Activated T-cell treated with anti-CD3 and anti-CD28 coated beads, Interleukin-2, amount 50 U/mL, for 24 hours (primary cell): ENCODE measurements around the gene AMIGO1.

Experiments used
- DNase-seq: peaks from one replicate; pipeline ENCODE4 v3.0.0-alpha.2; 2020
- H3K27ac Mint-ChIP-seq: 2 replicates; pipeline ENCODE4 v1.8.0; 2020; ENCODE audit warnings: mild to moderate bottlenecking, mixed read lengths
- H3K27me3 Mint-ChIP-seq: 2 replicates; pipeline ENCODE4 v1.8.0; 2020; ENCODE audit warnings: mixed read lengths
- H3K36me3 Mint-ChIP-seq: 2 replicates; pipeline ENCODE4 v1.8.0; 2020; ENCODE audit warnings: low read depth, mixed read lengths
- H3K4me1 Mint-ChIP-seq: 2 replicates; pipeline ENCODE4 v1.8.0; 2020; ENCODE audit warnings: low read depth, mixed read lengths
- H3K4me3 Mint-ChIP-seq: 2 replicates; pipeline ENCODE4 v1.8.0; 2020; ENCODE audit warnings: mild to moderate bottlenecking, moderate library complexity, mixed read lengths
- H3K9me3 Mint-ChIP-seq: 2 replicates; pipeline ENCODE4 v1.8.0; 2020; ENCODE audit warnings: mixed read lengths

AMIGO1 gene

GRCh38 chr1:109538827-109539555 is 29.5 kb upstream of the AMIGO1 start:
- no peak overlapping the region for H3K27ac Mint-ChIP-seq
- no peaks in the 10 kb centered on the region for H3K36me3 Mint-ChIP-seq
- no peaks in the 10 kb centered on the region for H3K27me3 Mint-ChIP-seq
- H3K4me1 Mint-ChIP-seq: no peaks in the 10 kb centered on the region
- no peaks in the 10 kb centered on the region for H3K9me3 Mint-ChIP-seq
- no peak overlapping the region for H3K4me3 Mint-ChIP-seq
- DNase-seq: no peak

GRCh38 chr1:109537450-109538178 is 28.1 kb upstream of the AMIGO1 start:
- Mint-ChIP-seq H3K4me3 (no peak overlapping the region), H3K27ac (no peak overlapping the region), H3K36me3 (no peaks in the 10 kb centered on the region), H3K27me3 (no peaks in the 10 kb centered on the region), H3K9me3 (no peaks in the 10 kb centered on the region), H3K4me1 (peaks cover 3% of the 10 kb centered on the region)
- DNase-seq: no peak

DNA sequence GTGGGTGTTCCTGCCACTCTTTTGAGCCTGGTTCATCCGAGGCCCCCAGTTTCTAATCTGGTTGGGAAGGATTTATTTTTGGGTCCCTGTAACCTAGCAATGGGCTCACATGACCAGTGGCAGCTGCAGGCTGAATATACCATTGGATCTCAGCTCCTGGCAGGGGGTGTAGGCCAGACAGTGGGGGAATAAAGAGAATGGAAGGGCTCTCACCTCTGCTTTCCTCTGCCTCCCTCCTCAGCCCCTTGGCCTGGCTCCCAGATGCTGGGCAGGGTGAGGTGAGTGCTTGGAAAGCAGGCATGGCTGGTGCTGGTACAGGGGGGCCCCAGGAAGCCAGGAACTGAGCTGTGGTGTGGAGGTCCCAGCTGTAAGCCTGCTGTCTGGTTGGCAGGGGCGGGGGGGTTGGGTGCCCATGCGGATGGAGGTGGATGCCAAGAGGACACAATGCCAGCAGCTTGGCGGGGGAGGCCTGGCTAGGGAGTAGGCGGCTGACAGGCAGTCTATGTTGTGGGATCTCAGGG is 26.5 kb upstream of the AMIGO1 start:
- H3K27ac Mint-ChIP-seq: no peak overlapping the region
- no peak for DNase-seq
- H3K36me3 Mint-ChIP-seq: no peaks in the 10 kb centered on the region
- H3K4me1 Mint-ChIP-seq: peaks cover 18% of the 10 kb centered on the region
- H3K27me3 Mint-ChIP-seq: no peaks in the 10 kb centered on the region
- no peak overlapping the region for H3K4me3 Mint-ChIP-seq
- H3K9me3 Mint-ChIP-seq: no peaks in the 10 kb centered on the region

GRCh38 chr1:109535481-109535880 is 26.0 kb upstream of the AMIGO1 start:
- Mint-ChIP-seq H3K4me1 (peaks cover 22% of the 10 kb centered on the region), H3K36me3 (no peaks in the 10 kb centered on the region), H3K4me3 (no peak overlapping the region), H3K9me3 (no peaks in the 10 kb centered on the region), H3K27me3 (no peaks in the 10 kb centered on the region), H3K27ac (no peak overlapping the region)
- DNase-seq: no peak

DNA sequence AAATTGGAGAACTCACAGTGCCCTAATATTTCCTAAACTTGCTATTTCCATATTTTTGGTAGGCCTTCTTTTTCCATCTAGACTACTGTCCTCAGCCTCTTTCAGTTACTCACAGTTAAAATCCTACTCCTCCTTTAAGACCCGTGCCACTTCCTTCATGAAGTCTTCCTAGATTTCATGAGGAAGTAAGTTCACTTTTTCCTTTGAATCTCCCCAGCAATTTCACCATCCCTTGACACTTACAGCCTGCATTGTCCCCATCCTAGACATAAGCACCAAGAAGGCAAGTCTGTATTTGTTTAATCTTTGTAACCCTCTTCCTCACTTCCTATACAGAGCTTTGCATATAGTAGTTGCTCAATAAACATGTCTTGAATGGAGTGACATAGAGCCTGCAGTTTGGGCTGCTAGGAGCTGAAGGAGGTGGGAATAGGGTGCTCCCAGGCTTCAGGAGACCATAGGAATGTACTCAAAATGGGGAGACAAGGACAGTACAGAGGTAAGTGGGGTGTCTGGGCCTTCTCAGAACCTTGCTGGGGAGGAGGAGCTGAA is 24.9 kb upstream of the AMIGO1 start:
- H3K4me3 Mint-ChIP-seq: no peak overlapping the region
- no peaks in the 10 kb centered on the region for H3K9me3 Mint-ChIP-seq
- no peak overlapping the region for H3K27ac Mint-ChIP-seq
- H3K27me3 Mint-ChIP-seq: no peaks in the 10 kb centered on the region
- peaks cover 22% of the 10 kb centered on the region for H3K4me1 Mint-ChIP-seq
- H3K36me3 Mint-ChIP-seq: no peaks in the 10 kb centered on the region
- DNase-seq: no peak

GRCh38 chr1:109532365-109533136 is 23.0 kb upstream of the AMIGO1 start:
- peak overlapping the region; percentile 92 for H3K27ac Mint-ChIP-seq
- DNase-seq: peak; percentile 95
- no peaks in the 10 kb centered on the region for H3K27me3 Mint-ChIP-seq
- peaks cover 22% of the 10 kb centered on the region for H3K4me1 Mint-ChIP-seq
- peak overlapping the region; percentile 65 for H3K4me3 Mint-ChIP-seq
- no peaks in the 10 kb centered on the region for H3K9me3 Mint-ChIP-seq
- H3K36me3 Mint-ChIP-seq: no peaks in the 10 kb centered on the region

DNA sequence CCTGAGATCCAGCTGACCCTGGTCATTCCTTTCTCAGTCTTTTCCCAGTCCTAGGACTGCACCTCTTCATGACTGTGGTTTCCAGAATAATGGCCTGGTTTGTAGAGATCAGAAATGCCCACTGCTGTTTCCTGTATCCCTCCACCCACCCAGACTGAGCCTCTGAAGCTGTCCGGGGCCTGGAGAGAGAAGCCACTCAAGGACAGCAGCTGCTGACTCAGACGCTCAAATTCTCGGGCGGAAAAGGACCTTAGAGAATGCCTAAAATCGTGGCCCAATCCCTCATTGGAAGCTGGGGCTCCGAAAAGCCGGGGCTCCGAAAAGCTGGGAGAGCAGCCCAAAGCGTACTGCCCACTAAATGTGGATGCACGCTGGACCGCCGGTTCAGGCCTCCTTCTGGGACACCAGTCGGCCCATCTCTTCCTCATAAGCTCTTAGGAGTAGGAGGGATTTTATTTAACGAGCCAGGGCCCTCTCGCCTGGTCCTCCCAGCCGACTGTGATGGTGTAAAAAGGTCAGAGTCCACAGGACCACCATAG is 22.4 kb upstream of the AMIGO1 start:
- H3K27me3 Mint-ChIP-seq: no peaks in the 10 kb centered on the region
- H3K4me3 Mint-ChIP-seq: no peak overlapping the region
- DNase-seq: no peak
- H3K27ac Mint-ChIP-seq: peak overlapping the region; percentile 92
- no peaks in the 10 kb centered on the region for H3K36me3 Mint-ChIP-seq
- H3K4me1 Mint-ChIP-seq: peaks cover 22% of the 10 kb centered on the region
- H3K9me3 Mint-ChIP-seq: no peaks in the 10 kb centered on the region

DNA sequence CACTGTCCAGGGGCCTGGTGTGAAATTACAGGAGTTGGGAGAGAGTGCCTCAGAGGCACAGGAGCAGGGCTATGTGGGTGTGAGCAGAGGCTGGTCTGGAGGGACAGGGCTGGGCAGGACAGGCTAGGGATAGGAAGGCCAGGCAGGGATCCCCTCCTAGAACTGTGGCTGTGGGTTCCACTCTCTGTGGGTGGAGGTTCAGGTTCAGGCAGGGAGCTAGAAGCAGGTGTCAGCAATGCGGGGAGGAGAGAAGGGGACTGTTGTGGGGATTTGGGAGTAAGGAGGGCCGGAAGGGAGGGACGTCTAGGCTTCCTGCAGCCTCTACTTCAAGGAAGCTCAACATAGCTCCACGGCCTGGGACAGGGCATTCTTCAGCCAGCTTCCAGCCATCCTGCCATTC is 21.9 kb upstream of the AMIGO1 start:
- Mint-ChIP-seq H3K27ac (peak overlapping the region; percentile 45), H3K4me1 (peaks cover 22% of the 10 kb centered on the region), H3K36me3 (no peaks in the 10 kb centered on the region), H3K4me3 (no peak overlapping the region), H3K27me3 (no peaks in the 10 kb centered on the region), H3K9me3 (no peaks in the 10 kb centered on the region)
- DNase-seq: no peak

DNA sequence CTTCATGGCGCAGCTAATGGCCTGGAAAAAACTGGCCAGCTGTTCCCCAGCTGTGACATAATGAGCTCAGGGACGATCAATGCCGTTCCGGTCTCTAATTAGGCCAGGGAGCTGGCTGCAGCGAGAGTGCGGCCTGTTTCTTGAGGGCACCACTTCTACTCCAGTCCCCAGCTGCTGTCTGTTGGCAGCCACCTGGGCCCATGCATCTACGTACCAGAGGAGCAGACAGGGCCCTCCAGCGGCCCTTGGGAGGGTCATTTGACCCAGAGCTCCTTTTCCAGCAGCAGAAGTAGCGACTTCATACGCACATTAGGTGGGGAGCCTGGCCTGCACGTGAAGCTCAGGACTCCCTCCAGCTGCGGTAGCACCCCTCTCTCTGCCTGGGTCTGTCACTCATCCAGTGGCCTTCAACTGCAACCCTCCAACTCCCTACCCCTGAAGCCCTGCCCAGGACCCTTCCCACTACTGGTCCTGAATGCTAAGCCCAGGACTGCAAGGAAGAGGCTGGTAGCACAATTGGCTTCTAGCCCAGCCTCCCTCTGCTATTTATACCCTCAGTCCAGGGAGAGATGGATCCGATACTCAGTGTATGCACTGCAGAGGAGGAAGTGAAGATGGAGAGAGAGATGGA is 21.0 kb upstream of the AMIGO1 start:
- DNase-seq: no peak
- no peaks in the 10 kb centered on the region for H3K9me3 Mint-ChIP-seq
- no peak overlapping the region for H3K4me3 Mint-ChIP-seq
- H3K27ac Mint-ChIP-seq: no peak overlapping the region
- H3K27me3 Mint-ChIP-seq: no peaks in the 10 kb centered on the region
- no peaks in the 10 kb centered on the region for H3K36me3 Mint-ChIP-seq
- peaks cover 22% of the 10 kb centered on the region for H3K4me1 Mint-ChIP-seq

DNA sequence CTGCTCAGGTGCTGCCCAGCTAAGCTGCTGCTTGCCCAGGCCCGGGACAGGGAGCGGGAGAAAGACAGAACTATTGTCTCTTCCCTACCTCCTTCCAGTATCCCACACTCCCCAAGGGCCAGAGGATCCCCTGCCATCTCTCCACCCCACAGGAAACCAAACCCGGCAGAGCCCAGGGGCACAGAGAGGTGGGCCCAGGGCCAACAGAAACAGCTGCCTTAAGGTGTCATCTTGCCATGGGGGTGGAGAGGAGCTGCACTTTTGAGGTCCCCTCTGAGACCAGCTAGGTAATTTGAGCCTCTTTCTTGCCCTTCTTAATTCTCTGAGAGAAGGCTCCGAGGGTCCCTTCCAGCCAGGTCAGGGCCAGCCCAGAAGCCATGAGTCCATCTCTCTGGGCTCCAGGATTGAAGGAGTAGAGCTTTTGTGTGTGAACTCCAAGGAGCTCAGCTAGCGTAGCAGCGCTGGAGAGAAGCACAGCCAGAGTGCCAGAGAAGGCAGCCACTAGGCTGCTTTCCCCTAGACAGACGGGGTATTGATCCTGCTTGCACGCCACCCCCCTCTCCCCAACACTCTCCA is 20.4 kb upstream of the AMIGO1 start:
- no peak for DNase-seq
- Mint-ChIP-seq H3K27me3 (no peaks in the 10 kb centered on the region), H3K9me3 (no peaks in the 10 kb centered on the region), H3K4me3 (no peak overlapping the region), H3K36me3 (no peaks in the 10 kb centered on the region), H3K4me1 (peaks cover 22% of the 10 kb centered on the region), H3K27ac (no peak overlapping the region)

GRCh38 chr1:109528712-109529111 is 19.2 kb upstream of the AMIGO1 start:
- Mint-ChIP-seq H3K4me3 (no peak overlapping the region), H3K36me3 (no peaks in the 10 kb centered on the region), H3K27me3 (no peaks in the 10 kb centered on the region), H3K4me1 (peaks cover 22% of the 10 kb centered on the region), H3K27ac (no peak overlapping the region), H3K9me3 (no peaks in the 10 kb centered on the region)
- no peak for DNase-seq

DNA sequence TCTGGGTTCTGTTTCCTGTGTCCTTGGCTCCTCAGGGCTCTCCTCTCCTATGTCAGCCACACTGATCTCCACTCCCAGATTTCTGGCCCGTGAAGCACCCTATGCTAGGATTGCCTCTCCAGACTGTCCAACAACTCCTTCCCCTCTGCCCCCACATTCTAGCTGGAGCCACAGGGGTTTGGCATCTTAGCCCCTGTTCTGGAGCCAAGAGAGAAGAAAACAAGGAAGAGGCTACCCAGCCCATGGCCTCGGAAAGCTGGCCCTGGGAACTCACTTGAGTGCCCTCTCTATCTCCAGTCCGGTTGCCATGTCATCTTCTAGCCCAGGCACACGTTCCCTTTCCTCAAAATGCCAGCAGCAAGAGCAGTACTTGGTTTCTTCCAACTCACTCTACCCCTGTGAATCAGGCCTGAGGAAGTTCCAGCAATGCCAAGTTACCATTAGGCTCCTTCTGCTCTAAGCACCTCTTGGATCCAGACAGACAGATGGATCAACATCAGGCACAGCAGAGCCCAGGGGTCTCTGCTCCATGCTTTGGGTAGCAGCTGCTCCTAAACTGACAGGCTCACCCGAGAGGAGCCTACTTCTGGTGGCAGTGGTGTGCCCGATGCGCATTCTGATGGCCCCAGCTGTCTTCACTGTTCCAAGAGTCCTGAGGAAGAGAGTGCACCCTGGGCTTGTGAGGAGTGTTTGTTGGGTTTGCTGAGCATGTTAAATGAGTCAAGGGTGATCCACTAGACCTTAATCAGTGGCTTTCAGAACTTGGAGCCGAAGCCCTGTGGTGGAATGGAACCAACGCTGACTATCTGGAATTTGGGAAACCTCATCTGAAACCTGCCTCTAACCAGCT is 18.5 kb upstream of the AMIGO1 start:
- no peak for DNase-seq
- no peaks in the 10 kb centered on the region for H3K27me3 Mint-ChIP-seq
- no peaks in the 10 kb centered on the region for H3K9me3 Mint-ChIP-seq
- no peak overlapping the region for H3K4me3 Mint-ChIP-seq
- H3K4me1 Mint-ChIP-seq: peaks cover 22% of the 10 kb centered on the region
- no peaks in the 10 kb centered on the region for H3K36me3 Mint-ChIP-seq
- no peak overlapping the region for H3K27ac Mint-ChIP-seq
